ENCODE measurements around the gene FAT2. TPM values are rescaled to one million over a fixed set of nuclear protein-coding genes. Genes with fewer than 3 reads are reported as not detected.

The FAT2 gene
- total and polyA plus RNA-seq, 2 experiments from 2014 or later = 0.06 to 0.59 TPM

- peaks cover 9% of the 10 kb centered on the region; the same call in 1 of the 2 replicates for H3K27me3 ChIP-seq (ENCODE audit: insufficient read depth)
- no peaks in the 10 kb centered on the region for H3K36me3 ChIP-seq (ENCODE audit: insufficient read depth)
- H2AFZ ChIP-seq = no peak overlapping the region
- no peak overlapping the region for H3K27ac ChIP-seq (ENCODE audit: low read depth)
- no peaks in the 10 kb centered on the region for H3K79me2 ChIP-seq (replicated peaks; ENCODE audit: insufficient read depth)
- Mint-ChIP-seq H3K36me3 (ENCODE audit: low read depth) (0 out of 3 replicates have a peak, but pooled peaks cover 6% of the 10 kb centered on the region), H3K27me3 (ENCODE audit: insufficient read depth, low read depth, poor library complexity) (peaks cover 1% of the 10 kb centered on the region), H3K4me1 (peaks cover 14% of the 10 kb centered on the region), H3K9me3 (no peaks in the 10 kb centered on the region), H3K4me3 (no peak overlapping the region), H3K27ac (no peak overlapping the region)
- no peak overlapping the region for H3K4me3 ChIP-seq
- no peaks in the 10 kb centered on the region for H3F3A ChIP-seq (replicated peaks; ENCODE audit: low read depth)
- DNase-seq (ENCODE audit: low spot score) (peak; percentile 14), ATAC-seq (peak; percentile 65)
- H3K9me2 ChIP-seq (ENCODE audit: insufficient read depth) = peaks cover 8% of the 10 kb centered on the region
- no peaks in the 10 kb centered on the region for H4K20me1 ChIP-seq (replicated peaks; ENCODE audit: insufficient read depth)
- peaks cover 9% of the 10 kb centered on the region; the same call in 1 of the 2 replicates for H3K4me1 ChIP-seq (ENCODE audit: insufficient read depth)
- TF ChIP-seq CTCF (conservative IDR thresholded peaks at IDR 0.05; ENCODE audit: low read depth in 2 of 2) (no peak), JUNB (IDR thresholded peaks at IDR 0.05; ENCODE audit: unreplicated experiment) (no peak), POLR2AphosphoS5 (IDR thresholded peaks at IDR 0.05; ENCODE audit: low read depth) (no peak), EZH2phosphoT487 (IDR thresholded peaks at IDR 0.05; ENCODE audit: unreplicated experiment) (no peak), NANOG (IDR thresholded peaks at IDR 0.05; ENCODE audit: borderline replicate concordance) (no peak), CREB1 (CRISPR knock-in tag; IDR thresholded peaks at IDR 0.05; ENCODE audit: low read depth) (no peak), EZH2 (IDR thresholded peaks at IDR 0.05; ENCODE audit: low read depth, unreplicated experiment) (no peak), ZNF114 (CRISPR knock-in tag; IDR thresholded peaks at IDR 0.05) (no peak), ZNF331 (CRISPR knock-in tag; IDR thresholded peaks at IDR 0.05; ENCODE audit: low read depth) (no peak), STAT1 (IDR thresholded peaks at IDR 0.05; ENCODE audit: unreplicated experiment) (no peak)
- TF ChIP-seq, protein P1, sequence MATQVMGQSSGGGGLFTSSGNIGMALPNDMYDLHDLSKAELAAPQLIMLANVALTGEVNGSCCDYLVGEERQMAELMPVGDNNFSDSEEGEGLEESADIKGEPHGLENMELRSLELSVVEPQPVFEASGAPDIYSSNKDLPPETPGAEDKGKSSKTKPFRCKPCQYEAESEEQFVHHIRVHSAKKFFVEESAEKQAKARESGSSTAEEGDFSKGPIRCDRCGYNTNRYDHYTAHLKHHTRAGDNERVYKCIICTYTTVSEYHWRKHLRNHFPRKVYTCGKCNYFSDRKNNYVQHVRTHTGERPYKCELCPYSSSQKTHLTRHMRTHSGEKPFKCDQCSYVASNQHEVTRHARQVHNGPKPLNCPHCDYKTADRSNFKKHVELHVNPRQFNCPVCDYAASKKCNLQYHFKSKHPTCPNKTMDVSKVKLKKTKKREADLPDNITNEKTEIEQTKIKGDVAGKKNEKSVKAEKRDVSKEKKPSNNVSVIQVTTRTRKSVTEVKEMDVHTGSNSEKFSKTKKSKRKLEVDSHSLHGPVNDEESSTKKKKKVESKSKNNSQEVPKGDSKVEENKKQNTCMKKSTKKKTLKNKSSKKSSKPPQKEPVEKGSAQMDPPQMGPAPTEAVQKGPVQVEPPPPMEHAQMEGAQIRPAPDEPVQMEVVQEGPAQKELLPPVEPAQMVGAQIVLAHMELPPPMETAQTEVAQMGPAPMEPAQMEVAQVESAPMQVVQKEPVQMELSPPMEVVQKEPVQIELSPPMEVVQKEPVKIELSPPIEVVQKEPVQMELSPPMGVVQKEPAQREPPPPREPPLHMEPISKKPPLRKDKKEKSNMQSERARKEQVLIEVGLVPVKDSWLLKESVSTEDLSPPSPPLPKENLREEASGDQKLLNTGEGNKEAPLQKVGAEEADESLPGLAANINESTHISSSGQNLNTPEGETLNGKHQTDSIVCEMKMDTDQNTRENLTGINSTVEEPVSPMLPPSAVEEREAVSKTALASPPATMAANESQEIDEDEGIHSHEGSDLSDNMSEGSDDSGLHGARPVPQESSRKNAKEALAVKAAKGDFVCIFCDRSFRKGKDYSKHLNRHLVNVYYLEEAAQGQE (IDR thresholded peaks at IDR 0.05; ENCODE audit: unreplicated experiment) = no peak
- TF ChIP-seq, protein P2, sequence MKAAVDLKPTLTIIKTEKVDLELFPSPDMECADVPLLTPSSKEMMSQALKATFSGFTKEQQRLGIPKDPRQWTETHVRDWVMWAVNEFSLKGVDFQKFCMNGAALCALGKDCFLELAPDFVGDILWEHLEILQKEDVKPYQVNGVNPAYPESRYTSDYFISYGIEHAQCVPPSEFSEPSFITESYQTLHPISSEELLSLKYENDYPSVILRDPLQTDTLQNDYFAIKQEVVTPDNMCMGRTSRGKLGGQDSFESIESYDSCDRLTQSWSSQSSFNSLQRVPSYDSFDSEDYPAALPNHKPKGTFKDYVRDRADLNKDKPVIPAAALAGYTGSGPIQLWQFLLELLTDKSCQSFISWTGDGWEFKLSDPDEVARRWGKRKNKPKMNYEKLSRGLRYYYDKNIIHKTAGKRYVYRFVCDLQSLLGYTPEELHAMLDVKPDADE (IDR thresholded peaks at IDR 0.05) = no peak
- TF ChIP-seq, protein P3, sequence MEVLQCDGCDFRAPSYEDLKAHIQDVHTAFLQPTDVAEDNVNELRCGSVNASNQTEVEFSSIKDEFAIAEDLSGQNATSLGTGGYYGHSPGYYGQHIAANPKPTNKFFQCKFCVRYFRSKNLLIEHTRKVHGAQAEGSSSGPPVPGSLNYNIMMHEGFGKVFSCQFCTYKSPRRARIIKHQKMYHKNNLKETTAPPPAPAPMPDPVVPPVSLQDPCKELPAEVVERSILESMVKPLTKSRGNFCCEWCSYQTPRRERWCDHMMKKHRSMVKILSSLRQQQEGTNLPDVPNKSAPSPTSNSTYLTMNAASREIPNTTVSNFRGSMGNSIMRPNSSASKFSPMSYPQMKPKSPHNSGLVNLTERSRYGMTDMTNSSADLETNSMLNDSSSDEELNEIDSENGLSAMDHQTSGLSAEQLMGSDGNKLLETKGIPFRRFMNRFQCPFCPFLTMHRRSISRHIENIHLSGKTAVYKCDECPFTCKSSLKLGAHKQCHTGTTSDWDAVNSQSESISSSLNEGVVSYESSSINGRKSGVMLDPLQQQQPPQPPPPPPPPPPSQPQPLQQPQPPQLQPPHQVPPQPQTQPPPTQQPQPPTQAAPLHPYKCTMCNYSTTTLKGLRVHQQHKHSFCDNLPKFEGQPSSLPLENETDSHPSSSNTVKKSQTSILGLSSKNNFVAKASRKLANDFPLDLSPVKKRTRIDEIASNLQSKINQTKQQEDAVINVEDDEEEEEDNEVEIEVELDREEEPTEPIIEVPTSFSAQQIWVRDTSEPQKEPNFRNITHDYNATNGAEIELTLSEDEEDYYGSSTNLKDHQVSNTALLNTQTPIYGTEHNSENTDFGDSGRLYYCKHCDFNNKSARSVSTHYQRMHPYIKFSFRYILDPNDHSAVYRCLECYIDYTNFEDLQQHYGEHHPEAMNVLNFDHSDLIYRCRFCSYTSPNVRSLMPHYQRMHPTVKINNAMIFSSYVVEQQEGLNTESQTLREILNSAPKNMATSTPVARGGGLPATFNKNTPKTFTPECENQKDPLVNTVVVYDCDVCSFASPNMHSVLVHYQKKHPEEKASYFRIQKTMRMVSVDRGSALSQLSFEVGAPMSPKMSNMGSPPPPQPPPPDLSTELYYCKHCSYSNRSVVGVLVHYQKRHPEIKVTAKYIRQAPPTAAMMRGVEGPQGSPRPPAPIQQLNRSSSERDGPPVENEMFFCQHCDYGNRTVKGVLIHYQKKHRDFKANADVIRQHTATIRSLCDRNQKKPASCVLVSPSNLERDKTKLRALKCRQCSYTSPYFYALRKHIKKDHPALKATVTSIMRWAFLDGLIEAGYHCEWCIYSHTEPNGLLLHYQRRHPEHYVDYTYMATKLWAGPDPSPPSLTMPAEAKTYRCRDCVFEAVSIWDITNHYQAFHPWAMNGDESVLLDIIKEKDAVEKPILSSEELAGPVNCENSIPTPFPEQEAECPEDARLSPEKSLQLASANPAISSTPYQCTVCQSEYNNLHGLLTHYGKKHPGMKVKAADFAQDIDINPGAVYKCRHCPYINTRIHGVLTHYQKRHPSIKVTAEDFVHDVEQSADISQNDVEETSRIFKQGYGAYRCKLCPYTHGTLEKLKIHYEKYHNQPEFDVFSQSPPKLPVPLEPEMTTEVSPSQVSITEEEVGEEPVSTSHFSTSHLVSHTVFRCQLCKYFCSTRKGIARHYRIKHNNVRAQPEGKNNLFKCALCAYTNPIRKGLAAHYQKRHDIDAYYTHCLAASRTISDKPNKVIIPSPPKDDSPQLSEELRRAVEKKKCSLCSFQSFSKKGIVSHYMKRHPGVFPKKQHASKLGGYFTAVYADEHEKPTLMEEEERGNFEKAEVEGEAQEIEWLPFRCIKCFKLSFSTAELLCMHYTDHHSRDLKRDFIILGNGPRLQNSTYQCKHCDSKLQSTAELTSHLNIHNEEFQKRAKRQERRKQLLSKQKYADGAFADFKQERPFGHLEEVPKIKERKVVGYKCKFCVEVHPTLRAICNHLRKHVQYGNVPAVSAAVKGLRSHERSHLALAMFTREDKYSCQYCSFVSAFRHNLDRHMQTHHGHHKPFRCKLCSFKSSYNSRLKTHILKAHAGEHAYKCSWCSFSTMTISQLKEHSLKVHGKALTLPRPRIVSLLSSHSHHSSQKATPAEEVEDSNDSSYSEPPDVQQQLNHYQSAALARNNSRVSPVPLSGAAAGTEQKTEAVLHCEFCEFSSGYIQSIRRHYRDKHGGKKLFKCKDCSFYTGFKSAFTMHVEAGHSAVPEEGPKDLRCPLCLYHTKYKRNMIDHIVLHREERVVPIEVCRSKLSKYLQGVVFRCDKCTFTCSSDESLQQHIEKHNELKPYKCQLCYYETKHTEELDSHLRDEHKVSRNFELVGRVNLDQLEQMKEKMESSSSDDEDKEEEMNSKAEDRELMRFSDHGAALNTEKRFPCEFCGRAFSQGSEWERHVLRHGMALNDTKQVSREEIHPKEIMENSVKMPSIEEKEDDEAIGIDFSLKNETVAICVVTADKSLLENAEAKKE (CRISPR knock-in tag; IDR thresholded peaks at IDR 0.05) = no peak
- no peak overlapping the region for H3K4me2 ChIP-seq
Observed at GRCh38 chr5:151571270-151572173, 19.6 kb downstream of the FAT2 start.
